GM18873 (cell line): Measurements from ENCODE around the gene PSME3.
"Not testable (repeated sequence)": the region's sequence is repeated elsewhere in the genome, so short reads cannot be mapped to it uniquely, and the experiment has no call there.

Experiments used
- ATAC-seq: cut with Tn5 transposase; IDR thresholded peaks from one replicate; pipeline ENCODE4 v1.9.1; 2021; ENCODE audit warnings: mild to moderate bottlenecking, moderate library complexity, moderate number of reproducible peaks; ENCODE audit not compliant: unreplicated experiment, low FRiP score

The PSME3 gene

GRCh38 chr17:42849031-42849430 is 15.8 kb downstream of the PSME3 start:
- no peak for ATAC-seq

- ATAC-seq, result no peak
Measured at GRCh38 chr17:42849451-42850181, 16.4 kb downstream of the PSME3 start.

GRCh38 chr17:42850954-42851353 is 17.8 kb downstream of the PSME3 start, which contains the start of gene AOC3:
TSS of gene AOC3 (plus strand) at chr17:42851199. CDS start at chr17:42851344, 145 bp downstream.
- ATAC-seq, result no peak

GRCh38 chr17:42851371-42852240 is 18.4 kb downstream of the PSME3 start:
- not testable (repeated sequence) for ATAC-seq

GRCh38 chr17:42852351-42852750 is 19.2 kb downstream of the PSME3 start:
- ATAC-seq, result no peak

- no peak for ATAC-seq
Measured at GRCh38 chr17:42853004-42853403, 19.8 kb downstream of the PSME3 start.

GRCh38 chr17:42853597-42853967 is 20.4 kb downstream of the PSME3 start:
- no peak for ATAC-seq

GRCh38 chr17:42853968-42854790 is 21.0 kb downstream of the PSME3 start:
- no peak for ATAC-seq

GRCh38 chr17:42855048-42855596 is 21.9 kb downstream of the PSME3 start:
- no peak for ATAC-seq

- ATAC-seq, result not testable (repeated sequence)
Measured at GRCh38 chr17:42856093-42856492, 22.9 kb downstream of the PSME3 start.

GRCh38 chr17:42856516-42856915 is 23.3 kb downstream of the PSME3 start:
- ATAC-seq, result not testable (repeated sequence)

- ATAC-seq, result no peak
Measured at GRCh38 chr17:42857389-42857788, 24.2 kb downstream of the PSME3 start.

GRCh38 chr17:42865638-42866094 is 32.5 kb downstream of the PSME3 start:
- ATAC-seq, result no peak

GRCh38 chr17:42866216-42866615 is 33.0 kb downstream of the PSME3 start:
- ATAC-seq, result no peak

GRCh38 chr17:42866631-42867575 is 33.7 kb downstream of the PSME3 start:
- no peak for ATAC-seq

- ATAC-seq, result not testable (repeated sequence)
Measured at GRCh38 chr17:42867694-42868261, 34.6 kb downstream of the PSME3 start.

- ATAC-seq, result no peak
Measured at GRCh38 chr17:42868338-42868737, 35.1 kb downstream of the PSME3 start.

GRCh38 chr17:42871647-42872046 is 38.5 kb downstream of the PSME3 start:
- ATAC-seq, result no peak
